ENCODE results near the gene CAPN8.

CAPN8 gene

GRCh38 chr1:223621312-223621734 is 44.2 kb downstream of the CAPN8 start:
- H3K4me3 ChIP-seq (ENCODE audit: insufficient read depth, low read depth, low read length) = no peak overlapping the region
- no peaks in the 10 kb centered on the region for H3K36me3 ChIP-seq (ENCODE audit: control insufficient read depth, insufficient read depth, low read length)
- H3K27me3 ChIP-seq (ENCODE audit: control insufficient read depth, insufficient read depth, low read length, poor library complexity, severe bottlenecking) = no peaks in the 10 kb centered on the region
- no peak overlapping the region for H3K27ac ChIP-seq (ENCODE audit: insufficient read depth, low read depth, low read length, poor library complexity, severe bottlenecking)
- peaks cover 12% of the 10 kb centered on the region for H3K4me1 ChIP-seq (ENCODE audit: control insufficient read depth, insufficient read depth, low read length)
- no peaks in the 10 kb centered on the region for H3K9me3 ChIP-seq (ENCODE audit: control insufficient read depth, low read length)
- 93% methylated on average over 10 of the region's 10 CpGs for WGBS, 2 experiments

GRCh38 chr1:223620297-223620897 is 45.1 kb downstream of the CAPN8 start:
- no peak overlapping the region for H3K4me3 ChIP-seq (ENCODE audit: insufficient read depth, low read depth, low read length)
- 91 to 92% methylated on average over 9 of the region's 9 CpGs for WGBS, 2 experiments
- H3K27ac ChIP-seq (ENCODE audit: insufficient read depth, low read depth, low read length, poor library complexity, severe bottlenecking) = no peak overlapping the region
- H3K27me3 ChIP-seq (ENCODE audit: control insufficient read depth, insufficient read depth, low read length, poor library complexity, severe bottlenecking) = no peaks in the 10 kb centered on the region
- peaks cover 12% of the 10 kb centered on the region for H3K4me1 ChIP-seq (ENCODE audit: control insufficient read depth, insufficient read depth, low read length)
- no peaks in the 10 kb centered on the region for H3K9me3 ChIP-seq (ENCODE audit: control insufficient read depth, low read length)
- no peaks in the 10 kb centered on the region for H3K36me3 ChIP-seq (ENCODE audit: control insufficient read depth, insufficient read depth, low read length)

- Histone ChIP-seq H3K27ac (ENCODE audit: insufficient read depth, low read depth, low read length, poor library complexity, severe bottlenecking) (no peak overlapping the region), H3K36me3 (ENCODE audit: control insufficient read depth, insufficient read depth, low read length) (no peaks in the 10 kb centered on the region), H3K4me3 (ENCODE audit: insufficient read depth, low read depth, low read length) (no peak overlapping the region), H3K9me3 (ENCODE audit: control insufficient read depth, low read length) (no peaks in the 10 kb centered on the region), H3K4me1 (ENCODE audit: control insufficient read depth, insufficient read depth, low read length) (peaks cover 12% of the 10 kb centered on the region), H3K27me3 (ENCODE audit: control insufficient read depth, insufficient read depth, low read length, poor library complexity, severe bottlenecking) (no peaks in the 10 kb centered on the region)
- WGBS, 2 experiments = 86 to 93% methylated on average over 5 of the region's 5 CpGs
Measured at GRCh38 chr1:223618680-223619079, 46.8 kb downstream of the CAPN8 start.

GRCh38 chr1:223617323-223618070 is 48.0 kb downstream of the CAPN8 start:
- Histone ChIP-seq H3K4me1 (ENCODE audit: control insufficient read depth, insufficient read depth, low read length) (peaks cover 12% of the 10 kb centered on the region), H3K9me3 (ENCODE audit: control insufficient read depth, low read length) (no peaks in the 10 kb centered on the region), H3K27ac (ENCODE audit: insufficient read depth, low read depth, low read length, poor library complexity, severe bottlenecking) (no peak overlapping the region), H3K36me3 (ENCODE audit: control insufficient read depth, insufficient read depth, low read length) (no peaks in the 10 kb centered on the region), H3K27me3 (ENCODE audit: control insufficient read depth, insufficient read depth, low read length, poor library complexity, severe bottlenecking) (no peaks in the 10 kb centered on the region), H3K4me3 (ENCODE audit: insufficient read depth, low read depth, low read length) (no peak overlapping the region)
- 88 to 92% methylated on average over 3 to 4 of the region's 4 CpGs for WGBS, 2 experiments

- H3K9me3 ChIP-seq (ENCODE audit: control insufficient read depth, low read length) = no peaks in the 10 kb centered on the region
- H3K4me3 ChIP-seq (ENCODE audit: insufficient read depth, low read depth, low read length) = no peak overlapping the region
- 77 to 78% methylated on average over 4 of the region's 4 CpGs for WGBS, 2 experiments
- H3K27me3 ChIP-seq (ENCODE audit: control insufficient read depth, insufficient read depth, low read length, poor library complexity, severe bottlenecking) = no peaks in the 10 kb centered on the region
- no peaks in the 10 kb centered on the region for H3K36me3 ChIP-seq (ENCODE audit: control insufficient read depth, insufficient read depth, low read length)
- peaks cover 8% of the 10 kb centered on the region for H3K4me1 ChIP-seq (ENCODE audit: control insufficient read depth, insufficient read depth, low read length)
- no peak overlapping the region for H3K27ac ChIP-seq (ENCODE audit: insufficient read depth, low read depth, low read length, poor library complexity, severe bottlenecking)
Measured at GRCh38 chr1:223616586-223616985, 48.9 kb downstream of the CAPN8 start.

- H3K27ac ChIP-seq (ENCODE audit: insufficient read depth, low read depth, low read length, poor library complexity, severe bottlenecking) = no peak overlapping the region
- H3K4me3 ChIP-seq (ENCODE audit: insufficient read depth, low read depth, low read length) = no peak overlapping the region
- WGBS, 2 experiments = 0% methylated on average over 1 of the region's 1 CpG
- H3K9me3 ChIP-seq (ENCODE audit: control insufficient read depth, low read length) = no peaks in the 10 kb centered on the region
- H3K36me3 ChIP-seq (ENCODE audit: control insufficient read depth, insufficient read depth, low read length) = no peaks in the 10 kb centered on the region
- H3K27me3 ChIP-seq (ENCODE audit: control insufficient read depth, insufficient read depth, low read length, poor library complexity, severe bottlenecking) = no peaks in the 10 kb centered on the region
- H3K4me1 ChIP-seq (ENCODE audit: control insufficient read depth, insufficient read depth, low read length) = no peaks in the 10 kb centered on the region
Measured at GRCh38 chr1:223611936-223612335, 53.6 kb downstream of the CAPN8 start.

GRCh38 chr1:223609977-223610376 is 55.5 kb downstream of the CAPN8 start:
- no peaks in the 10 kb centered on the region for H3K36me3 ChIP-seq (ENCODE audit: control insufficient read depth, insufficient read depth, low read length)

GRCh38 chr1:223609066-223609465 is 56.4 kb downstream of the CAPN8 start:
- H3K27ac ChIP-seq (ENCODE audit: insufficient read depth, low read depth, low read length, poor library complexity, severe bottlenecking) = no peak overlapping the region
- no peaks in the 10 kb centered on the region for H3K27me3 ChIP-seq (ENCODE audit: control insufficient read depth, insufficient read depth, low read length, poor library complexity, severe bottlenecking)
- H3K36me3 ChIP-seq (ENCODE audit: control insufficient read depth, insufficient read depth, low read length) = no peaks in the 10 kb centered on the region
- no peaks in the 10 kb centered on the region for H3K4me1 ChIP-seq (ENCODE audit: control insufficient read depth, insufficient read depth, low read length)
- H3K9me3 ChIP-seq (ENCODE audit: control insufficient read depth, low read length) = no peaks in the 10 kb centered on the region
- no peak overlapping the region for H3K4me3 ChIP-seq (ENCODE audit: insufficient read depth, low read depth, low read length)
- 94 to 96% methylated on average over 14 of the region's 14 CpGs for WGBS, 2 experiments

More at GRCh38 chr1:223609977-223610376, 55.5 kb downstream of the CAPN8 start:
- H3K27me3 ChIP-seq (ENCODE audit: control insufficient read depth, insufficient read depth, low read length, poor library complexity, severe bottlenecking) = no peaks in the 10 kb centered on the region
- H3K27ac ChIP-seq (ENCODE audit: insufficient read depth, low read depth, low read length, poor library complexity, severe bottlenecking) = no peak overlapping the region
- H3K9me3 ChIP-seq (ENCODE audit: control insufficient read depth, low read length) = no peaks in the 10 kb centered on the region
- no peak overlapping the region for H3K4me3 ChIP-seq (ENCODE audit: insufficient read depth, low read depth, low read length)
- H3K4me1 ChIP-seq (ENCODE audit: control insufficient read depth, insufficient read depth, low read length) = no peaks in the 10 kb centered on the region
- WGBS, 2 experiments = 90 to 91% methylated on average over 4 of the region's 4 CpGs

- H3K27ac ChIP-seq (ENCODE audit: insufficient read depth, low read depth, low read length, poor library complexity, severe bottlenecking) = no peak overlapping the region
- no peaks in the 10 kb centered on the region for H3K4me1 ChIP-seq (ENCODE audit: control insufficient read depth, insufficient read depth, low read length)
- H3K4me3 ChIP-seq (ENCODE audit: insufficient read depth, low read depth, low read length) = no peak overlapping the region
- WGBS, 2 experiments = 95 to 97% methylated on average over 1 of the region's 1 CpG
- no peaks in the 10 kb centered on the region for H3K27me3 ChIP-seq (ENCODE audit: control insufficient read depth, insufficient read depth, low read length, poor library complexity, severe bottlenecking)
- no peaks in the 10 kb centered on the region for H3K36me3 ChIP-seq (ENCODE audit: control insufficient read depth, insufficient read depth, low read length)
- no peaks in the 10 kb centered on the region for H3K9me3 ChIP-seq (ENCODE audit: control insufficient read depth, low read length)
Measured at GRCh38 chr1:223558512-223558911, 107.0 kb downstream of the CAPN8 start.

GRCh38 chr1:223557130-223557475 is 108.4 kb downstream of the CAPN8 start:
- WGBS, 2 experiments = 84 to 90% methylated on average over 5 of the region's 5 CpGs
- Histone ChIP-seq H3K27ac (ENCODE audit: insufficient read depth, low read depth, low read length, poor library complexity, severe bottlenecking) (no peak overlapping the region), H3K4me3 (ENCODE audit: insufficient read depth, low read depth, low read length) (no peak overlapping the region), H3K4me1 (ENCODE audit: control insufficient read depth, insufficient read depth, low read length) (no peaks in the 10 kb centered on the region), H3K27me3 (ENCODE audit: control insufficient read depth, insufficient read depth, low read length, poor library complexity, severe bottlenecking) (no peaks in the 10 kb centered on the region), H3K9me3 (ENCODE audit: control insufficient read depth, low read length) (no peaks in the 10 kb centered on the region), H3K36me3 (ENCODE audit: control insufficient read depth, insufficient read depth, low read length) (no peaks in the 10 kb centered on the region)
